Hematopoietic multipotent progenitor cell (in vitro differentiated cells): ENCODE measurements around the gene OVCA2. TPM values are rescaled to one million over a fixed set of nuclear protein-coding genes. Genes with fewer than 3 reads are reported as not detected.

Experiments
- DNase-seq, 3 donors: peaks; one replicate each; pipeline ENCODE4 v3.0.0-alpha.2; 2011 to 2015; ENCODE audit warnings: low read depth in 2 of 3, low spot score in 2 of 3
- total RNA-seq: library from RNA; depleted of rRNA; stranded (reverse); fragments of >200 nt; gene quantifications from one replicate; pipeline ENCODE4 v1.2.3, GENCODE V29; 2012

OVCA2 gene
- total RNA-seq: 18.9 TPM

GRCh38 chr17:2041561-2042389 lies at the start of gene OVCA2:
OVCA2 (plus strand) TSS chr17:2042022; CDS start chr17:2042048, 26 bp downstream.
- peak; percentile 93 to 97 (median 96) for DNase-seq

- DNase-seq: no peak
These were observed 49.3 kb upstream of the OVCA2 start for GRCh38 chr17:1992541-1992940.

GRCh38 chr17:1994707-1995106 lies 47.1 kb upstream of the OVCA2 start:
- DNase-seq: no peak

- DNase-seq: no peak
These were observed 46.4 kb upstream of the OVCA2 start for GRCh38 chr17:1995321-1995892.

GRCh38 chr17:1995907-1996799 lies 45.7 kb upstream of the OVCA2 start:
- no peak for DNase-seq

GRCh38 chr17:1996800-1997288 lies 45.0 kb upstream of the OVCA2 start:
- DNase-seq: no peak

- DNase-seq: no peak
These were observed 44.4 kb upstream of the OVCA2 start for GRCh38 chr17:1997289-1997926.

- DNase-seq: no peak
These were observed 43.7 kb upstream of the OVCA2 start for GRCh38 chr17:1997927-1998742.

- DNase-seq: no peak
These were observed 42.1 kb upstream of the OVCA2 start for GRCh38 chr17:1999557-2000251.

GRCh38 chr17:2002767-2003329 lies 39.0 kb upstream of the OVCA2 start:
- no peak for DNase-seq

GRCh38 chr17:2003525-2003924 lies 38.3 kb upstream of the OVCA2 start:
- DNase-seq: no peak

GRCh38 chr17:2004435-2004952 lies 37.3 kb upstream of the OVCA2 start:
- no peak for DNase-seq

GRCh38 chr17:2008332-2009126 lies 33.3 kb upstream of the OVCA2 start:
- DNase-seq: no peak

- no peak for DNase-seq
These were observed 32.1 kb upstream of the OVCA2 start for GRCh38 chr17:2009737-2010136.

- no peak for DNase-seq
These were observed 30.1 kb upstream of the OVCA2 start for GRCh38 chr17:2011411-2012371.

GRCh38 chr17:2012499-2012898 lies 29.3 kb upstream of the OVCA2 start:
- DNase-seq: no peak
